ENCODE results near the gene UIMC1.

Gene UIMC1

DNA sequence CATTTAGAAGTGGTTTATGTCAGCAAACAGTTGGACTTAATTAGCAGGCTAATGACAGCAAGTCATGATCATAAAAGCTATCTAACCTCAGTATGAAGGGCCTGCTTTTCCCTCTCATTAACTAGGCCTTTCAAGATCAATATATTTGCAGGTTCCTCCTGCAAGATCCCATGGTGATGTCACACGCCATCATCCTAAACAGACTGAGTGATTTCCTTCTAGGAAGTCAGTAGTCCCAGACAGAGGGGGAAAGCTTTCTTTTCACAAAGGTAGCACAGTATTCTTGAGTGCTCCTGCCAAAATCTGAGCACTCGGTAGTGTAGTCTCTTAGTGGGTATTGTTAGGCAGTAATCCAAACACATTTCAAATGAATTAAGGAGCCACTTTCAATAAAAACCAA, 52.5 kb downstream of the UIMC1 start:
- peaks cover 14% of the 10 kb centered on the region for H3K79me2 ChIP-seq (ENCODE audit: control insufficient read depth, low read length)
- no peaks in the 10 kb centered on the region for H3K27me3 ChIP-seq (ENCODE audit: control insufficient read depth, low read length)
- no peak overlapping the region for H3K27ac ChIP-seq (ENCODE audit: low read depth, low read length)
- H3F3A ChIP-seq (ENCODE audit: control insufficient read depth, insufficient read depth), result no peaks in the 10 kb centered on the region
- H3K9me3 ChIP-seq (ENCODE audit: control insufficient read depth, insufficient read depth, low read length), result no peaks in the 10 kb centered on the region
- H3K4me3 ChIP-seq (ENCODE audit: low read length), result no peak overlapping the region
- TF ChIP-seq, protein P1, sequence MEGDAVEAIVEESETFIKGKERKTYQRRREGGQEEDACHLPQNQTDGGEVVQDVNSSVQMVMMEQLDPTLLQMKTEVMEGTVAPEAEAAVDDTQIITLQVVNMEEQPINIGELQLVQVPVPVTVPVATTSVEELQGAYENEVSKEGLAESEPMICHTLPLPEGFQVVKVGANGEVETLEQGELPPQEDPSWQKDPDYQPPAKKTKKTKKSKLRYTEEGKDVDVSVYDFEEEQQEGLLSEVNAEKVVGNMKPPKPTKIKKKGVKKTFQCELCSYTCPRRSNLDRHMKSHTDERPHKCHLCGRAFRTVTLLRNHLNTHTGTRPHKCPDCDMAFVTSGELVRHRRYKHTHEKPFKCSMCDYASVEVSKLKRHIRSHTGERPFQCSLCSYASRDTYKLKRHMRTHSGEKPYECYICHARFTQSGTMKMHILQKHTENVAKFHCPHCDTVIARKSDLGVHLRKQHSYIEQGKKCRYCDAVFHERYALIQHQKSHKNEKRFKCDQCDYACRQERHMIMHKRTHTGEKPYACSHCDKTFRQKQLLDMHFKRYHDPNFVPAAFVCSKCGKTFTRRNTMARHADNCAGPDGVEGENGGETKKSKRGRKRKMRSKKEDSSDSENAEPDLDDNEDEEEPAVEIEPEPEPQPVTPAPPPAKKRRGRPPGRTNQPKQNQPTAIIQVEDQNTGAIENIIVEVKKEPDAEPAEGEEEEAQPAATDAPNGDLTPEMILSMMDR (IDR thresholded peaks at IDR 0.05; ENCODE audit: low read depth, low read length, poor library complexity, severe bottlenecking), result no peak
- TF ChIP-seq EZH2phosphoT487 (IDR thresholded peaks at IDR 0.05; ENCODE audit: borderline replicate concordance, low read length), result no peak
- no peak overlapping the region for H3K4me2 ChIP-seq (ENCODE audit: low read length)
- H3K4me1 ChIP-seq (ENCODE audit: control insufficient read depth, low read length), result no peaks in the 10 kb centered on the region
- H3K9me2 ChIP-seq (replicated peaks; ENCODE audit: control insufficient read depth, low read length), result no peaks in the 10 kb centered on the region
- peaks cover 88% of the 10 kb centered on the region for H3K36me3 ChIP-seq (ENCODE audit: control insufficient read depth, low read length)
- H4K20me1 ChIP-seq (ENCODE audit: control insufficient read depth, insufficient read depth, low read depth, low read length), result no peaks in the 10 kb centered on the region

DNA sequence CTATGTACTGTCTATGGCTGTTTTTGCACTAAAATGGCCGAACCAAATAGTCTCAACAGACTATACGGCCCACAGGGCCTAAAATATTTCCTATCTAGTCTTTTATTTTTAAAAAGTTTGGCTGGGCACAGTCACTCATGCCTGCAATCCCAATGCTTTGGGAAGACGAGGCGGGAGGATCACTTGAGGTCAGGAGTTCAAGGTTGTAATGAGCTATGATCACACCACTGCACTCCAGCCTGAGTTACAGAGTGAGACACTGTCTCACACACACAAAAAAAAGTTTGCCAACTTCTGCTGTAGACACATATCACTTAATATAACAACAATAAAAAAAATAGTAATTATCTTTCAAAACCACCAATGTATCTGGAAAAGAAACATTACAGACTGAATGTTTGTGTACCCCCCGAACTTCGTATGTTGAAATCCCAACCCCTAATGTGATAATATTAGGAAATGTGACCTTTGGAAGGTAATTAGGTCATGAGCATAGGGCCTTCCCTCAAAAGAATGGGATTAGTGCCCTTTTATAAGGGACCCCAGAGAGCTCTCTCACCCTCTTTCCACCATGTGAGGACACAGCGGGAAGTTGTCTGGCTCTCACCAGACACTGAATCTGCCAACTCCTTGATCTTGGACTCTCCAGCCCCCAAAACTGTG, 53.9 kb downstream of the UIMC1 start:
- H3K4me1 ChIP-seq (ENCODE audit: control insufficient read depth, low read length), result no peaks in the 10 kb centered on the region
- H4K20me1 ChIP-seq (ENCODE audit: control insufficient read depth, insufficient read depth, low read depth, low read length), result no peaks in the 10 kb centered on the region
- no peaks in the 10 kb centered on the region for H3K9me2 ChIP-seq (replicated peaks; ENCODE audit: control insufficient read depth, low read length)
- H3K27ac ChIP-seq (ENCODE audit: low read depth, low read length), result no peak overlapping the region
- peaks cover 6% of the 10 kb centered on the region for H3K79me2 ChIP-seq (ENCODE audit: control insufficient read depth, low read length)
- H3K4me2 ChIP-seq (ENCODE audit: low read length), result no peak overlapping the region
- H3F3A ChIP-seq (ENCODE audit: control insufficient read depth, insufficient read depth), result no peaks in the 10 kb centered on the region
- TF ChIP-seq EZH2phosphoT487 (IDR thresholded peaks at IDR 0.05; ENCODE audit: borderline replicate concordance, low read length), result no peak
- no peak overlapping the region for H3K4me3 ChIP-seq (ENCODE audit: low read length)
- H3K9me3 ChIP-seq (ENCODE audit: control insufficient read depth, insufficient read depth, low read length), result no peaks in the 10 kb centered on the region
- no peaks in the 10 kb centered on the region for H3K27me3 ChIP-seq (ENCODE audit: control insufficient read depth, low read length)
- peaks cover 85% of the 10 kb centered on the region for H3K36me3 ChIP-seq (ENCODE audit: control insufficient read depth, low read length)

DNA sequence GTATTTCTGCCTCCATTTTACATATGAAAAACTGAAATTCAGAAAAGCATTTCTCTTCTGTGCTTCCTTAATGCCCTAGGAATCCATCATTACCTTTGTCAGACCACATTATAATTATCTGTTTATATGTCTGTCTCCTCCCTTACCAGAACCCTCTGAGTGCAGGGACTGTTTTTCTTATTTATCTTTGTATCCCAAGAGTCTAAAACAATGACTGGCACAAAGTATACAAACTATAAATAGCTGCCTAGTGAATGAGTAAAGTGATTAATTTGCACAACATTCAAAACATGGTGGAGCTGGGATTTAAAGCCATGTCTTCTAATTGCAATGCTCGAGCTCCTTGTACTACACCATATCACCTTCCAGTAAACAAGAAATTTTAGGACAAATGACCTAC, 58.1 kb downstream of the UIMC1 start:
- no peak overlapping the region for H3K4me3 ChIP-seq (ENCODE audit: low read length)
- H4K20me1 ChIP-seq (ENCODE audit: control insufficient read depth, insufficient read depth, low read depth, low read length), result 0 out of 2 replicates have a peak, but pooled peaks cover 5% of the 10 kb centered on the region
- no peaks in the 10 kb centered on the region for H3K4me1 ChIP-seq (ENCODE audit: control insufficient read depth, low read length)
- no peaks in the 10 kb centered on the region for H3F3A ChIP-seq (ENCODE audit: control insufficient read depth, insufficient read depth)
- no peaks in the 10 kb centered on the region for H3K79me2 ChIP-seq (ENCODE audit: control insufficient read depth, low read length)
- H3K9me2 ChIP-seq (replicated peaks; ENCODE audit: control insufficient read depth, low read length), result no peaks in the 10 kb centered on the region
- peaks cover 84% of the 10 kb centered on the region for H3K36me3 ChIP-seq (ENCODE audit: control insufficient read depth, low read length)
- H3K27me3 ChIP-seq (ENCODE audit: control insufficient read depth, low read length), result no peaks in the 10 kb centered on the region
- no peak overlapping the region for H3K4me2 ChIP-seq (ENCODE audit: low read length)
- H3K27ac ChIP-seq (ENCODE audit: low read depth, low read length), result no peak overlapping the region
- no peak for TF ChIP-seq EZH2phosphoT487 (IDR thresholded peaks at IDR 0.05; ENCODE audit: borderline replicate concordance, low read length)
- TF ChIP-seq, protein P1 (IDR thresholded peaks at IDR 0.05; ENCODE audit: low read depth, low read length, poor library complexity, severe bottlenecking), result no peak
- no peaks in the 10 kb centered on the region for H3K9me3 ChIP-seq (ENCODE audit: control insufficient read depth, insufficient read depth, low read length)

DNA sequence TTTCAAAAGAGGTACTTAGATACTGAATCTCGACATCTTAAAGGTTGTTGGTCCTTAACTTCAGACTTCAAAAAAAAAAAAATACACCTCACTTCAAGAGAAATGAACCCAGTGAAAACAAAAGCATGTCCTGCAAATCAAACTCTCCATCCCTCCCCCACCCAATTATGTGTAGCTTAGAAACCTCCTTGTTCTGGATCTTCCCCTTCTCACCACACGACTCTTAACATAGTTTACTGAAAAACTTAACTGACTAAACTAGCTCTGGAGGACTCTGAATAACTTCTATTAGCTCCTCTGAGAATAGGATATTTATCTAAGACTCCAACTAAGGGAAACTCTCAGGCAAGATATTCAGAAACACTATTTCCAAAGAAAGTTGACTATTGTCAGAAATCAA, 58.7 kb downstream of the UIMC1 start:
- Histone ChIP-seq H3K79me2 (ENCODE audit: control insufficient read depth, low read length) (no peaks in the 10 kb centered on the region), H3K27ac (ENCODE audit: low read depth, low read length) (no peak overlapping the region), H3K4me3 (ENCODE audit: low read length) (no peak overlapping the region), H3K9me3 (ENCODE audit: control insufficient read depth, insufficient read depth, low read length) (no peaks in the 10 kb centered on the region), H3K9me2 (replicated peaks; ENCODE audit: control insufficient read depth, low read length) (no peaks in the 10 kb centered on the region), H3K27me3 (ENCODE audit: control insufficient read depth, low read length) (no peaks in the 10 kb centered on the region), H3K4me1 (ENCODE audit: control insufficient read depth, low read length) (no peaks in the 10 kb centered on the region), H3K36me3 (ENCODE audit: control insufficient read depth, low read length) (peaks cover 85% of the 10 kb centered on the region), H4K20me1 (ENCODE audit: control insufficient read depth, insufficient read depth, low read depth, low read length) (0 out of 2 replicates have a peak, but pooled peaks cover 5% of the 10 kb centered on the region), H3F3A (ENCODE audit: control insufficient read depth, insufficient read depth) (no peaks in the 10 kb centered on the region), H3K4me2 (ENCODE audit: low read length) (no peak overlapping the region)
- no peak for TF ChIP-seq EZH2phosphoT487 (IDR thresholded peaks at IDR 0.05; ENCODE audit: borderline replicate concordance, low read length)
- TF ChIP-seq, protein P1 (IDR thresholded peaks at IDR 0.05; ENCODE audit: low read depth, low read length, poor library complexity, severe bottlenecking), result no peak
